Osteocyte (in vitro differentiated cells): ENCODE results near the gene AKIP1. TPM values are rescaled to one million over a fixed set of nuclear protein-coding genes. Genes with fewer than 3 reads are reported as not detected.
A peak's percentile ranks its signal among the peaks of the same experiment; 100 is the strongest.

Experiments used
- DNase-seq: peaks from one replicate; pipeline ENCODE4 v3.0.0; 2021; ENCODE audit warnings: mixed read lengths; ENCODE audit not compliant: unreplicated experiment; ENCODE audit errors: extremely low spot score
- H3K27ac Mint-ChIP-seq: one replicate; pipeline ENCODE4 v1.8.0; 2021; ENCODE audit warnings: mild to moderate bottlenecking, mixed read lengths; ENCODE audit not compliant: unreplicated experiment
- H3K27me3 Mint-ChIP-seq: one replicate; pipeline ENCODE4 v1.8.0; 2021; ENCODE audit warnings: mixed read lengths; ENCODE audit not compliant: unreplicated experiment
- H3K36me3 Mint-ChIP-seq: one replicate; pipeline ENCODE4 v1.8.0; 2021; ENCODE audit warnings: mixed read lengths; ENCODE audit not compliant: unreplicated experiment
- H3K4me1 Mint-ChIP-seq: one replicate; pipeline ENCODE4 v1.8.0; 2021; ENCODE audit warnings: mixed read lengths; ENCODE audit not compliant: unreplicated experiment
- H3K4me3 Mint-ChIP-seq: one replicate; pipeline ENCODE4 v1.8.0; 2021; ENCODE audit warnings: mild to moderate bottlenecking, moderate library complexity, mixed read lengths; ENCODE audit not compliant: unreplicated experiment
- H3K9me3 Mint-ChIP-seq: one replicate; pipeline ENCODE4 v1.8.0; 2021; ENCODE audit warnings: mixed read lengths; ENCODE audit not compliant: unreplicated experiment
- total RNA-seq: library from RNA; stranded (reverse); gene quantifications from 2 replicates; pipeline ENCODE4 v1.2.1, GENCODE V29; 2021
- TF ChIP-seq, protein P1 (sequence below): fragments of 200-600 bp; sonication (generic); IDR thresholded peaks from 2 replicates; pipeline ENCODE4 v1.5.0; 2021; ENCODE audit warnings: antibody characterized with exemption, mild to moderate bottlenecking, moderate library complexity

Gene AKIP1
- total RNA-seq, 1 donor from 2014 or later: 32.6 TPM

DNA sequence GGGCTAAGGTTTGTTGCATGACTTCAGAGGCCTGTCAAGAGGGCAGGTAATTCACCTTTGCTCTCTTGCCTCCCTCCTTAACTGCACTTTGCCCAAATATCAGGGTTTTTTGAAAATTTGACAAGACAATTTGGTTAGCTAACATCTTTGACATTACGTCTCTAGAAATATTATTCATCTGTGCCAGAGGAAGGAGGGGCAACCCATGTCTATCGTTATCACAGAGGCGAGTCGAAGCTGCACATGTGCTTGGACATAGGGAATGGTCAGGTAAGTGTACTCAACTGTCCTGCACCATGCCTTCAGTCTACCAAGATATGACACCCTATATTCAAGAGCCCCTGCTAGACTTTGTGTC is 3.7 kb downstream of the AKIP1 start:
- Mint-ChIP-seq H3K4me3 (peak overlapping the region; percentile 50), H3K27me3 (no peaks in the 10 kb centered on the region), H3K27ac (peak overlapping the region; percentile 84), H3K9me3 (no peaks in the 10 kb centered on the region), H3K4me1 (peaks cover 78% of the 10 kb centered on the region), H3K36me3 (peaks cover 6% of the 10 kb centered on the region)
- TF ChIP-seq, protein P1, sequence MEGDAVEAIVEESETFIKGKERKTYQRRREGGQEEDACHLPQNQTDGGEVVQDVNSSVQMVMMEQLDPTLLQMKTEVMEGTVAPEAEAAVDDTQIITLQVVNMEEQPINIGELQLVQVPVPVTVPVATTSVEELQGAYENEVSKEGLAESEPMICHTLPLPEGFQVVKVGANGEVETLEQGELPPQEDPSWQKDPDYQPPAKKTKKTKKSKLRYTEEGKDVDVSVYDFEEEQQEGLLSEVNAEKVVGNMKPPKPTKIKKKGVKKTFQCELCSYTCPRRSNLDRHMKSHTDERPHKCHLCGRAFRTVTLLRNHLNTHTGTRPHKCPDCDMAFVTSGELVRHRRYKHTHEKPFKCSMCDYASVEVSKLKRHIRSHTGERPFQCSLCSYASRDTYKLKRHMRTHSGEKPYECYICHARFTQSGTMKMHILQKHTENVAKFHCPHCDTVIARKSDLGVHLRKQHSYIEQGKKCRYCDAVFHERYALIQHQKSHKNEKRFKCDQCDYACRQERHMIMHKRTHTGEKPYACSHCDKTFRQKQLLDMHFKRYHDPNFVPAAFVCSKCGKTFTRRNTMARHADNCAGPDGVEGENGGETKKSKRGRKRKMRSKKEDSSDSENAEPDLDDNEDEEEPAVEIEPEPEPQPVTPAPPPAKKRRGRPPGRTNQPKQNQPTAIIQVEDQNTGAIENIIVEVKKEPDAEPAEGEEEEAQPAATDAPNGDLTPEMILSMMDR: peak; percentile 1
- DNase-seq: no peak

DNA sequence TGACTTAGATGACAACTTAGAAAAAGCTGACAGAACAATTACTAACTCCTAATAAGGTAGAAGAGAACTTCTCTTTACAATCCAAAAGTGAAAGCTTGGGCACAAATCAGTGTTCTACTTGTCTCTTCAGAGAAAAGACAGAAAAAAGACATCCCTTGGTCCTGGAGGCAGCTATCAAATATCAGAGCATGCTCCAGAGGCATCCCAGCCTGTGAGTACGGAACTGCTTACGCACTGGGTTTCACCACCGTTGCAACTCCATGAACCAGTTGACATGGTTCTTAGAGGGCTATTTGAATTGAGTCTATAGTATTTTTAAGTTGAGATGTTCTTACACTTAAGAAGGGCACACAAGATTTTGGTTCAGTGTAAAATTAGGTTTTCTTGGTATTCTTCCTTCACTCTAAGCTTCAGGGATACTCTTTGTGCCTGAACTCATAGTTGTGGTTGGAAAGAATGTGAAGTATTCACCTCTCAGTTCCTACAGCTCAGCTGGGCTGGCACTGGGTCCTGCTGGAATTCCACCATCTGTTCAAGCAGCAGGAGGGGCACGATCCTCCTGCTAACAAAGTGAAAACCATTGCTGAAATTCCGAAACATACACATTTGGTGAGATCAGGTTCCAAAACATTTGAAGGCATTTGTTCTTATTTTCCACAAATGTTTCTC is 6.3 kb downstream of the AKIP1 start:
- TF ChIP-seq, protein P1: peak; percentile 7
- peak overlapping the region; percentile 92 for H3K27ac Mint-ChIP-seq
- H3K9me3 Mint-ChIP-seq: no peaks in the 10 kb centered on the region
- peaks cover 20% of the 10 kb centered on the region for H3K36me3 Mint-ChIP-seq
- DNase-seq: peak; percentile 89
- no peaks in the 10 kb centered on the region for H3K27me3 Mint-ChIP-seq
- H3K4me1 Mint-ChIP-seq: peaks cover 64% of the 10 kb centered on the region
- H3K4me3 Mint-ChIP-seq: peak overlapping the region; percentile 61

DNA sequence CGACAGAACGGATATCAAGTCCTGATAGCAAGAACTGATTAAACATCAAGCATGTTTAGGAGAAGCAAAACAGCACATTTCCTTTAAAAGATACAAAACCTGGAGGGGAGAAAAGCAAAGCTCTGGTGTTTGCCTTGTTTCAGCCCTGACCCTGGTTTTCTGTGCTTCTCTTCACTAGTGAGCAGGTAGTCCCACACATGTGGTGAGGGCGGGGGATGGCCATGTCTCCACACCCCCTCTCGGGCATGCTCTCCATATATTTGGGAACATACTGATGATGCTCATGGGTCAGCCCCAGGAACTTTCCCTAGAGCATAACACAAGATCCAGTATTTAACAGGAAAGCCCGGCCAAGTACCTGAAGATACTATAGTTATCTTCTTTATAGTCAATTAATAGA is 11.7 kb downstream of the AKIP1 start:
- Mint-ChIP-seq H3K4me1 (peaks cover 20% of the 10 kb centered on the region), H3K27ac (no peak overlapping the region), H3K4me3 (no peak overlapping the region), H3K9me3 (no peaks in the 10 kb centered on the region), H3K27me3 (no peaks in the 10 kb centered on the region), H3K36me3 (peaks cover 27% of the 10 kb centered on the region)
- DNase-seq: peak; percentile 64
- TF ChIP-seq, protein P1: no peak

DNA sequence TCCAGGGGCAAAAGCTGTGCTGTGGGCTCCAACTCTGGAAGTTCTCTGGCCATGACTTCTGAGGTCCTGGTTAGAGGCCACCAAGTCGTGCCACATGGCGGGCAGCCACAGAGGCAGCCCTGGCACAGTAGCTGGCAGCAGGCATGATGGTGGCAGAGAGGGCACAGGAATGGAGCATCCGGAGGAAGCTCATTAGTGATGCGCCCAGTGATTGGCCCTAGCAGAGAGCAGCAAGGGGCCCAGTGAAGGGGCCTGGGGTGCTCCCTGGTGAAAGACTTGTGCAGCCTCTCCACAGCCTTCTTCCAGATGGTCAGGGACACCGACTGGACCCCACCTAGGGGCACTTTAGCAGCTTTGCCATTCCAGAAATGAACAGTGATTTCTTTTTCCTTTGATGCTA is 14.7 kb downstream of the AKIP1 start:
- Mint-ChIP-seq H3K27ac (no peak overlapping the region), H3K4me1 (peaks cover 9% of the 10 kb centered on the region), H3K27me3 (no peaks in the 10 kb centered on the region), H3K9me3 (no peaks in the 10 kb centered on the region), H3K36me3 (peaks cover 23% of the 10 kb centered on the region), H3K4me3 (no peak overlapping the region)
- TF ChIP-seq, protein P1: no peak
- peak; percentile 71 for DNase-seq

DNA sequence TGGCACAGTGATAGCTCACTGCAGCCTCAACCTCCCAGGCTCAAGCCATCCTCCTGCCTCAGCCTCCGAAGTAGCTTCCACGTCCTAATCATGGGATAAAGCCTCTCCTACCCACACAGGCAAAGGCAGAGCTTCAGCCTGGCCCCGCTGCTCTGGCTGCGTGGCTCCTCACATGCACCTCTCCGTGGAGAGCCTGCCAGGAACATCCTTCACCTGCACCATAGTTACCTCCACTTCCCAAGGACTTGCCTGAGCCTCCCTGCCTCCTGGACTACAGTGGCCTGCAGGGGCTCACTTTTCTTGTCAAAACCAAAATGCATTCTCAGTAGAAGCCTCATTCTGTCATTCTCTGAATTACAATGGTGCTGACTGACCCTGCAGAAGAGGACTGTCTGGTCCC is 15.2 kb downstream of the AKIP1 start:
- H3K36me3 Mint-ChIP-seq: peaks cover 22% of the 10 kb centered on the region
- DNase-seq: peak; percentile 54
- H3K27me3 Mint-ChIP-seq: no peaks in the 10 kb centered on the region
- no peak overlapping the region for H3K27ac Mint-ChIP-seq
- H3K4me1 Mint-ChIP-seq: peaks cover 10% of the 10 kb centered on the region
- H3K4me3 Mint-ChIP-seq: no peak overlapping the region
- TF ChIP-seq, protein P1: no peak
- H3K9me3 Mint-ChIP-seq: no peaks in the 10 kb centered on the region
